ENCODE data around the gene NFE2L1. TPM values are rescaled to one million over a fixed set of nuclear protein-coding genes. Genes with fewer than 3 reads are reported as not detected.

The NFE2L1 gene
- total and polyA plus RNA-seq, 9 of the 15 experiments (the other 6 are each of a cell fraction or from before 2014, with no cell fraction given), result 2.0 to 68.6 (median 39.7) TPM

DNA sequence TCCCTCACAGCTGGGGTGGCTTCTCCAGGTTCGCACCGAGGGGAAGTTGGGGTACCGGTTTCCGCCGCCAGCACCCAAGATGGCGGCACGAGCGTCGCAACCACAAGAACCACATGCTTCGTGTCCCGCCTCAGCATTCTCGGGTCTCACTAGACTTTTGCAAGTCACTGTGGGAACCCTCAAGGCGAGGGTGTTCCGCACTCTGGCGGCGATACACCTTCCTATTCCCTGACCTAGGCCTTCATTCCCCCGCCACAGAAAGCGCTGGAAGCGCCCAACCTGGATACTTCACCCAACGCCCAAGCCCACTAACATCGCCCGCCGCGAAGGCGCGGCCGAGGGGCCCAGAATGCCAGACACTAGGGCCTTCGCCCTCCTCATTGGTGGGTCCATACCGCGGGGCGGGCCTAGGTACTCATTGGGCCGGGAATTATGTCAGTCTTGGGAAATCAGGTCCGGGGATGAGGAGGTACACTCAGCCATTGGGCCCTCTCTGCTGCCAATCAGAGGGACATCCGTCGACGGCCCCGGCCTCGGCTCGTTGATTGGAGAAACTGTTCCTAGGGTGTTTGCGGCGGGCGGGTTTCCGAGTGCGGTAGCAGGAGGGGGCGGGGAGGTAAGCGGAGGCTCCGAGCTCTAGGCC is at the start of gene NFE2L1 (continued):
- TF ChIP-seq, protein P1, sequence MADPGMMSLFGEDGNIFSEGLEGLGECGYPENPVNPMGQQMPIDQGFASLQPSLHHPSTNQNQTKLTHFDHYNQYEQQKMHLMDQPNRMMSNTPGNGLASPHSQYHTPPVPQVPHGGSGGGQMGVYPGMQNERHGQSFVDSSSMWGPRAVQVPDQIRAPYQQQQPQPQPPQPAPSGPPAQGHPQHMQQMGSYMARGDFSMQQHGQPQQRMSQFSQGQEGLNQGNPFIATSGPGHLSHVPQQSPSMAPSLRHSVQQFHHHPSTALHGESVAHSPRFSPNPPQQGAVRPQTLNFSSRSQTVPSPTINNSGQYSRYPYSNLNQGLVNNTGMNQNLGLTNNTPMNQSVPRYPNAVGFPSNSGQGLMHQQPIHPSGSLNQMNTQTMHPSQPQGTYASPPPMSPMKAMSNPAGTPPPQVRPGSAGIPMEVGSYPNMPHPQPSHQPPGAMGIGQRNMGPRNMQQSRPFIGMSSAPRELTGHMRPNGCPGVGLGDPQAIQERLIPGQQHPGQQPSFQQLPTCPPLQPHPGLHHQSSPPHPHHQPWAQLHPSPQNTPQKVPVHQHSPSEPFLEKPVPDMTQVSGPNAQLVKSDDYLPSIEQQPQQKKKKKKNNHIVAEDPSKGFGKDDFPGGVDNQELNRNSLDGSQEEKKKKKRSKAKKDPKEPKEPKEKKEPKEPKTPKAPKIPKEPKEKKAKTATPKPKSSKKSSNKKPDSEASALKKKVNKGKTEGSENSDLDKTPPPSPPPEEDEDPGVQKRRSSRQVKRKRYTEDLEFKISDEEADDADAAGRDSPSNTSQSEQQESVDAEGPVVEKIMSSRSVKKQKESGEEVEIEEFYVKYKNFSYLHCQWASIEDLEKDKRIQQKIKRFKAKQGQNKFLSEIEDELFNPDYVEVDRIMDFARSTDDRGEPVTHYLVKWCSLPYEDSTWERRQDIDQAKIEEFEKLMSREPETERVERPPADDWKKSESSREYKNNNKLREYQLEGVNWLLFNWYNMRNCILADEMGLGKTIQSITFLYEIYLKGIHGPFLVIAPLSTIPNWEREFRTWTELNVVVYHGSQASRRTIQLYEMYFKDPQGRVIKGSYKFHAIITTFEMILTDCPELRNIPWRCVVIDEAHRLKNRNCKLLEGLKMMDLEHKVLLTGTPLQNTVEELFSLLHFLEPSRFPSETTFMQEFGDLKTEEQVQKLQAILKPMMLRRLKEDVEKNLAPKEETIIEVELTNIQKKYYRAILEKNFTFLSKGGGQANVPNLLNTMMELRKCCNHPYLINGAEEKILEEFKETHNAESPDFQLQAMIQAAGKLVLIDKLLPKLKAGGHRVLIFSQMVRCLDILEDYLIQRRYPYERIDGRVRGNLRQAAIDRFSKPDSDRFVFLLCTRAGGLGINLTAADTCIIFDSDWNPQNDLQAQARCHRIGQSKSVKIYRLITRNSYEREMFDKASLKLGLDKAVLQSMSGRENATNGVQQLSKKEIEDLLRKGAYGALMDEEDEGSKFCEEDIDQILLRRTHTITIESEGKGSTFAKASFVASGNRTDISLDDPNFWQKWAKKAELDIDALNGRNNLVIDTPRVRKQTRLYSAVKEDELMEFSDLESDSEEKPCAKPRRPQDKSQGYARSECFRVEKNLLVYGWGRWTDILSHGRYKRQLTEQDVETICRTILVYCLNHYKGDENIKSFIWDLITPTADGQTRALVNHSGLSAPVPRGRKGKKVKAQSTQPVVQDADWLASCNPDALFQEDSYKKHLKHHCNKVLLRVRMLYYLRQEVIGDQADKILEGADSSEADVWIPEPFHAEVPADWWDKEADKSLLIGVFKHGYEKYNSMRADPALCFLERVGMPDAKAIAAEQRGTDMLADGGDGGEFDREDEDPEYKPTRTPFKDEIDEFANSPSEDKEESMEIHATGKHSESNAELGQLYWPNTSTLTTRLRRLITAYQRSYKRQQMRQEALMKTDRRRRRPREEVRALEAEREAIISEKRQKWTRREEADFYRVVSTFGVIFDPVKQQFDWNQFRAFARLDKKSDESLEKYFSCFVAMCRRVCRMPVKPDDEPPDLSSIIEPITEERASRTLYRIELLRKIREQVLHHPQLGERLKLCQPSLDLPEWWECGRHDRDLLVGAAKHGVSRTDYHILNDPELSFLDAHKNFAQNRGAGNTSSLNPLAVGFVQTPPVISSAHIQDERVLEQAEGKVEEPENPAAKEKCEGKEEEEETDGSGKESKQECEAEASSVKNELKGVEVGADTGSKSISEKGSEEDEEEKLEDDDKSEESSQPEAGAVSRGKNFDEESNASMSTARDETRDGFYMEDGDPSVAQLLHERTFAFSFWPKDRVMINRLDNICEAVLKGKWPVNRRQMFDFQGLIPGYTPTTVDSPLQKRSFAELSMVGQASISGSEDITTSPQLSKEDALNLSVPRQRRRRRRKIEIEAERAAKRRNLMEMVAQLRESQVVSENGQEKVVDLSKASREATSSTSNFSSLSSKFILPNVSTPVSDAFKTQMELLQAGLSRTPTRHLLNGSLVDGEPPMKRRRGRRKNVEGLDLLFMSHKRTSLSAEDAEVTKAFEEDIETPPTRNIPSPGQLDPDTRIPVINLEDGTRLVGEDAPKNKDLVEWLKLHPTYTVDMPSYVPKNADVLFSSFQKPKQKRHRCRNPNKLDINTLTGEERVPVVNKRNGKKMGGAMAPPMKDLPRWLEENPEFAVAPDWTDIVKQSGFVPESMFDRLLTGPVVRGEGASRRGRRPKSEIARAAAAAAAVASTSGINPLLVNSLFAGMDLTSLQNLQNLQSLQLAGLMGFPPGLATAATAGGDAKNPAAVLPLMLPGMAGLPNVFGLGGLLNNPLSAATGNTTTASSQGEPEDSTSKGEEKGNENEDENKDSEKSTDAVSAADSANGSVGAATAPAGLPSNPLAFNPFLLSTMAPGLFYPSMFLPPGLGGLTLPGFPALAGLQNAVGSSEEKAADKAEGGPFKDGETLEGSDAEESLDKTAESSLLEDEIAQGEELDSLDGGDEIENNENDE (IDR thresholded peaks at IDR 0.05; ENCODE audit: low read depth, low read length), result no peak
- TF ChIP-seq EHMT2 (IDR thresholded peaks at IDR 0.05) (peak; percentile 80; the same call in 1 of the 2 replicates), FOS (IDR thresholded peaks at IDR 0.05; ENCODE audit: extremely low read depth, insufficient read length) (peak; percentile 94), ZNF175 (CRISPR knock-in tag; IDR thresholded peaks at IDR 0.05; ENCODE audit: low read depth) (peak; percentile 81; the same call in 1 of the 2 replicates), ZNF431 (CRISPR knock-in tag; IDR thresholded peaks at IDR 0.05) (peak; percentile 81; the same call in 1 of the 2 replicates), RAD51 (IDR thresholded peaks at IDR 0.05; ENCODE audit: borderline replicate concordance, low read depth) (peak; percentile 64; the same call in 1 of the 2 replicates), HCFC1 (IDR thresholded peaks at IDR 0.05; ENCODE audit: low read depth, low read length) (peak; percentile 82), TEAD1 (CRISPR knock-in tag; IDR thresholded peaks at IDR 0.05) (peak; percentile 70 to 92; a peak in 3 of 4 replicates), GABPA (tag; conservative IDR thresholded peaks at IDR 0.05; ENCODE audit: low read depth) (peak; percentile 93), MYBL2 (IDR thresholded peaks at IDR 0.05; ENCODE audit: low read depth) (no peak), MYBL2 (CRISPR knock-in tag; IDR thresholded peaks at IDR 0.05; ENCODE audit: borderline replicate concordance) (no peak), MYNN (IDR thresholded peaks at IDR 0.05) (peak; percentile 44; the same call in 1 of the 2 replicates), MYNN (CRISPR knock-in tag; IDR thresholded peaks at IDR 0.05) (no peak), PHB2 (IDR thresholded peaks at IDR 0.05; ENCODE audit: low read depth) (no peak)
- TF ChIP-seq, protein P2, sequence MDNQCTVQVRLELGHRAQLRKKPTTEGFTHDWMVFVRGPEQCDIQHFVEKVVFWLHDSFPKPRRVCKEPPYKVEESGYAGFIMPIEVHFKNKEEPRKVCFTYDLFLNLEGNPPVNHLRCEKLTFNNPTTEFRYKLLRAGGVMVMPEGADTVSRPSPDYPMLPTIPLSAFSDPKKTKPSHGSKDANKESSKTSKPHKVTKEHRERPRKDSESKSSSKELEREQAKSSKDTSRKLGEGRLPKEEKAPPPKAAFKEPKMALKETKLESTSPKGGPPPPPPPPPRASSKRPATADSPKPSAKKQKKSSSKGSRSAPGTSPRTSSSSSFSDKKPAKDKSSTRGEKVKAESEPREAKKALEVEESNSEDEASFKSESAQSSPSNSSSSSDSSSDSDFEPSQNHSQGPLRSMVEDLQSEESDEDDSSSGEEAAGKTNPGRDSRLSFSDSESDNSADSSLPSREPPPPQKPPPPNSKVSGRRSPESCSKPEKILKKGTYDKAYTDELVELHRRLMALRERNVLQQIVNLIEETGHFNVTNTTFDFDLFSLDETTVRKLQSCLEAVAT (IDR thresholded peaks at IDR 0.05), result peak; percentile 81 to 94; a peak in 3 of 4 replicates
